ENCODE results near the gene TFEB.

The TFEB gene

GRCh38 chr6:41704656-41705310, 30.6 kb downstream of the TFEB start:
- no peak for DNase-seq

- DNase-seq = no peak
These were observed 31.4 kb downstream of the TFEB start for GRCh38 chr6:41704028-41704427.

GRCh38 chr6:41702771-41703494, 32.5 kb downstream of the TFEB start:
- no peak for DNase-seq

GRCh38 chr6:41702089-41702745, 33.2 kb downstream of the TFEB start:
- no peak for DNase-seq

GRCh38 chr6:41700463-41701347, 34.7 kb downstream of the TFEB start:
- no peak for DNase-seq

GRCh38 chr6:41699063-41699462, 36.3 kb downstream of the TFEB start:
- DNase-seq = no peak

- no peak for DNase-seq
These were observed 37.3 kb downstream of the TFEB start for GRCh38 chr6:41697861-41698781.

- peak; percentile 19 for DNase-seq
These were observed 38.6 kb downstream of the TFEB start for GRCh38 chr6:41696788-41697187.

GRCh38 chr6:41695825-41696224, 39.6 kb downstream of the TFEB start:
- DNase-seq = no peak

- no peak for DNase-seq
These were observed 40.4 kb downstream of the TFEB start for GRCh38 chr6:41694815-41695526.

- DNase-seq = no peak
These were observed 41.8 kb downstream of the TFEB start for GRCh38 chr6:41693281-41694240.

GRCh38 chr6:41692730-41693129, 42.7 kb downstream of the TFEB start:
- no peak for DNase-seq

GRCh38 chr6:41692080-41692675, 43.2 kb downstream of the TFEB start:
- no peak for DNase-seq

GRCh38 chr6:41691426-41692079, 43.9 kb downstream of the TFEB start:
- DNase-seq = no peak

GRCh38 chr6:41690541-41691330, 44.7 kb downstream of the TFEB start:
- no peak for DNase-seq

- DNase-seq = no peak
These were observed 46.0 kb downstream of the TFEB start for GRCh38 chr6:41689171-41690008.

GRCh38 chr6:41688256-41688965, 47.0 kb downstream of the TFEB start:
- DNase-seq = no peak
